Spleen (tissue), 11 donors: ENCODE measurements around the gene RNASEH2B. TPM values are rescaled to one million over a fixed set of nuclear protein-coding genes. Genes with fewer than 3 reads are reported as not detected.

Experiments
- DNase-seq: peaks from one replicate; pipeline ENCODE4 v3.0.0-alpha.2; 2020
- H3K27ac ChIP-seq, 8 donors: fragments of 200-600 bp; sonication (generic) in 7 of 8; 1 replicate in 4 of 8; 2 replicates in 4 of 8; pipeline versions ENCODE4 v1.5.0 to v1.8.0; 2016 to 2021; ENCODE audit warnings: inconsistent platforms in 4 of 8, mild to moderate bottlenecking in 4 of 8, moderate library complexity in 1 of 8
- H3K27me3 ChIP-seq, 7 donors: fragments of 200-600 bp; sonication (generic) in 6 of 7; replicated peaks in 1 of 7; 1 replicate in 4 of 7; 2 replicates in 3 of 7; pipeline versions ENCODE4 v1.5.0 to v1.8.0; 2016 to 2021; ENCODE audit warnings: inconsistent platforms in 3 of 7, mild to moderate bottlenecking in 1 of 7
- H3K36me3 ChIP-seq, 6 donors: fragments of 200-600 bp; sonication (generic) in 5 of 6; 1 replicate in 4 of 6; 2 replicates in 2 of 6; pipeline versions ENCODE4 v1.5.0 to v1.8.0; 2016 to 2021; ENCODE audit warnings: inconsistent platforms in 2 of 6
- H3K4me1 ChIP-seq, 6 donors: fragments of 200-600 bp; sonication (generic) in 5 of 6; 1 replicate in 3 of 6; 2 replicates in 3 of 6; pipeline versions ENCODE4 v1.5.0 to v1.8.0; 2016 to 2021; ENCODE audit warnings: inconsistent platforms in 3 of 6
- H3K4me3 ChIP-seq, 8 donors: fragments of 200-600 bp; sonication (generic) in 7 of 8; 1 replicate in 4 of 8; 2 replicates in 4 of 8; pipeline versions ENCODE4 v1.5.0 to v1.8.0; 2016 to 2021; ENCODE audit warnings: inconsistent platforms in 4 of 8, mild to moderate bottlenecking in 4 of 8, moderate library complexity in 2 of 8
- H3K9me3 ChIP-seq, 8 donors: fragments of 200-600 bp; sonication (generic) in 7 of 8; 1 replicate in 4 of 8; 2 replicates in 4 of 8; pipeline versions ENCODE4 v1.5.0 to v1.8.0; 2016 to 2021; ENCODE audit warnings: inconsistent platforms in 4 of 8
- POLR2A ChIP-seq, 3 donors: fragments of 450-650 bp; IDR thresholded peaks; one replicate each; pipeline ENCODE4 v1.5.1; 2017; ENCODE audit warnings: antibody characterized with exemption in 3 of 3, mild to moderate bottlenecking in 1 of 3
- POLR2AphosphoS5 ChIP-seq, 3 donors: sonication (generic); formaldehyde crosslinking; IDR thresholded peaks; one replicate each; pipeline ENCODE4 v1.5.1; 2017; ENCODE audit warnings: antibody characterized with exemption in 3 of 3
- WGBS, 5 donors: extraction: QIAGEN DNeasy Blood & Tissue Kit in 3 of 5; methylation state at CpG; one replicate each; pipeline versions ENCODE4 v1.1.5 to v1.1.7; 2013 to 2018; 5-methylcytosine and 5-hydroxymethylcytosine counted together
- intact Hi-C: fragments of 100-400 bp; cut with DNase I; formaldehyde crosslinking; loops from one replicate; pipeline ENCODE4 v1.15.0; 2023; ENCODE audit warnings: low total_unique reads
- polyA plus RNA-seq, 3 donors: library from polyadenylated mRNA; stranded (reverse); fragments of 200-250 nt; gene quantifications; one replicate each; pipeline ENCODE4 v1.2.1, GENCODE V29; 2013
- total RNA-seq, 7 donors: library from RNA; depleted of rRNA in 3 of 7; stranded (reverse); fragments of >200 nt in 3 of 7; fragmentation: NEBNext Ultra II Directional in 4 of 7; extraction: Animal tissue kit (Norgen Biotek cat#: 25700) in 4 of 7; gene quantifications; one replicate each; pipeline versions ENCODE4 v1.1.0 to v1.2.1, GENCODE V29; 2016 to 2021
- TF ChIP-seq, protein P1 (sequence below), 11 experiments: fragments of 200-600 bp in 7 of 11; fragments of 450-650 bp in 4 of 11; sonication (generic) in 4 of 11; IDR thresholded peaks in 8 of 11; conservative IDR thresholded peaks in 3 of 11; 1 replicate in 7 of 11; 2 replicates in 4 of 11; pipeline versions ENCODE4 v1.4.0 to v1.8.0; 2016 to 2021; ENCODE audit warnings: antibody characterized with exemption in 11 of 11, inconsistent platforms in 4 of 11, mild to moderate bottlenecking in 1 of 11
- donor health status: healthy with polysubstance abuse.
- donor health status: DM: no; HTN: no; CAD: no; lungs with moderate emphysema.
- donor health status: DM: no; HTN: no; CAD: no.
- donor health status: Bipolar disorder and iron deficiency.
- donor health status: healthy.
- donor health status: DM: no; HTN: no; CAD: no.
- donor health status: DM: yes; HTN: yes; CAD: no.

Gene RNASEH2B
- total and polyA plus RNA-seq, 10 donors = 57.2 to 129 (median 73.7) TPM

- WGBS, 5 donors = 72 to 97% (median 93%) methylated on average over 2 of the region's 2 CpGs
- Histone ChIP-seq H3K4me1 (peaks cover 0 to 10% (median 0%) of the 10 kb centered on the region in 6 donors), H3K9me3 (no peaks in the 10 kb centered on the region), H3K36me3 (peaks cover 0 to 96% (median 38%) of the 10 kb centered on the region in 6 donors), H3K27me3 (no peaks in the 10 kb centered on the region), H3K4me3 (no peak overlapping the region), H3K27ac (no peak overlapping the region)
- intact Hi-C loops = no loop called here
- TF ChIP-seq POLR2A (IDR thresholded peaks at IDR 0.05) (no peak), POLR2AphosphoS5 (IDR thresholded peaks at IDR 0.05) (no peak)
- TF ChIP-seq, protein P1, sequence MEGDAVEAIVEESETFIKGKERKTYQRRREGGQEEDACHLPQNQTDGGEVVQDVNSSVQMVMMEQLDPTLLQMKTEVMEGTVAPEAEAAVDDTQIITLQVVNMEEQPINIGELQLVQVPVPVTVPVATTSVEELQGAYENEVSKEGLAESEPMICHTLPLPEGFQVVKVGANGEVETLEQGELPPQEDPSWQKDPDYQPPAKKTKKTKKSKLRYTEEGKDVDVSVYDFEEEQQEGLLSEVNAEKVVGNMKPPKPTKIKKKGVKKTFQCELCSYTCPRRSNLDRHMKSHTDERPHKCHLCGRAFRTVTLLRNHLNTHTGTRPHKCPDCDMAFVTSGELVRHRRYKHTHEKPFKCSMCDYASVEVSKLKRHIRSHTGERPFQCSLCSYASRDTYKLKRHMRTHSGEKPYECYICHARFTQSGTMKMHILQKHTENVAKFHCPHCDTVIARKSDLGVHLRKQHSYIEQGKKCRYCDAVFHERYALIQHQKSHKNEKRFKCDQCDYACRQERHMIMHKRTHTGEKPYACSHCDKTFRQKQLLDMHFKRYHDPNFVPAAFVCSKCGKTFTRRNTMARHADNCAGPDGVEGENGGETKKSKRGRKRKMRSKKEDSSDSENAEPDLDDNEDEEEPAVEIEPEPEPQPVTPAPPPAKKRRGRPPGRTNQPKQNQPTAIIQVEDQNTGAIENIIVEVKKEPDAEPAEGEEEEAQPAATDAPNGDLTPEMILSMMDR (IDR thresholded peaks at IDR 0.05 in 8 of 11, conservative IDR thresholded peaks at IDR 0.05 in 3 of 11) = no peak
- DNase-seq = no peak
Measured at GRCh38 chr13:50940509-50940908, 30.9 kb downstream of the RNASEH2B start.

DNA sequence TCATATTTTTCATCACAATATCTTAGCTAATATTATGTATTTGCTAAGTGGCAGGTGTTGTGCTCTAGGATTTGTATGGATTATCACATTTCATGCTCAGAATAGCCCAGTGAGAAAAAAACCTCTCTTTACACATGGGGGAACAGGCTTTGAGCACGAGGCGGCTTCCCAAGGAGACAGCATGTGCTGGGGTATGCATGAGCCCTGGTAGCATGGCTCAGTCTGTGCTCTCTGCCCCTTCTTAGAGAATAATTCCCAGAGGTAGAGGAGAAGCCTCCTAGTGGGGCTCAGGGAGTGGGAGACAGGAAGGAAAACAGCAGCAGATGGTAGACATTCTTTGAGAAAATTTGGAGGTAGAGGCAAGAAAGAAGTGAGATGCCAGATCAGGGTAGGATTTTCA is 31.6 kb downstream of the RNASEH2B start:
- Histone ChIP-seq H3K27me3 (no peaks in the 10 kb centered on the region), H3K36me3 (peaks cover 0 to 96% (median 38%) of the 10 kb centered on the region in 6 donors), H3K9me3 (no peaks in the 10 kb centered on the region), H3K4me1 (peaks cover 0 to 10% (median 0%) of the 10 kb centered on the region in 6 donors), H3K4me3 (no peak overlapping the region), H3K27ac (no peak overlapping the region)
- intact Hi-C loops = no loop called here
- no peak for TF ChIP-seq POLR2A (IDR thresholded peaks at IDR 0.05)
- TF ChIP-seq, protein P1 (IDR thresholded peaks at IDR 0.05 in 8 of 11, conservative IDR thresholded peaks at IDR 0.05 in 3 of 11) = no peak
- TF ChIP-seq POLR2AphosphoS5 (IDR thresholded peaks at IDR 0.05) = no peak
- DNase-seq = no peak
- WGBS, 5 donors = 94 to 100% (median 97%) methylated on average over 2 of the region's 2 CpGs

DNA sequence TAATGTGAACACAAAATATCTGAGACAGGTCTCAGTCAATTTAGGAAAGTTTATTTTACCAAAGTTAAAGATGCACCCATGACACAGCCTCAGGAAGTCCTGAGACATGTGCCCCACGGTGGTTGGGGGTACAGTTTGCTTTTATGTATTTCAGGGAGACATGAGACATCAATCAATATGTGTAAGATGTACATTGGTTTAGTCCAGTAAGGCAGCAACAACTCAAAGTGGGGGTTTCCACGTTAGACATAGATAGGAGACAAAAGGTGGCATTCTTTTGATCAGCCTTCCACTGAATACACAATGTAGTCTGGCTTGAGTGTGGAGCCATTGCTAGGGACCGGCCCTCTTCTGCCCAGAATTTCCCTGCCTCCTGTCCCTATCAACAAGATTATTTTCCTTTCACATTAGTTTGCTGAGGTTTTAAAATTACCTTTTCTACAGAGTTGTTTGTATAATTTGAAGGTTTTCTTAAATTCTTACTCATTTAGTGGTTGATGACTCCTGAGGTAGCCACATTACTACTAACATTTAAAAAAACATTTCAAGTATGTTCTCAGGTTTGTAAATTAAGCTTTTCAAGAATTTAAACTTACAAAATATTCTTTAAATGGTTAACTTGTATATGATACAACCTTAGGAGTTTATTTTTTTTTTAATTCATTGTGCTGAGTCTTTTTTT is 33.2 kb downstream of the RNASEH2B start:
- 74 to 85% (median 81%) methylated on average over 3 of the region's 3 CpGs for WGBS, 5 donors
- H3K4me1 ChIP-seq = no peaks in the 10 kb centered on the region

DNA sequence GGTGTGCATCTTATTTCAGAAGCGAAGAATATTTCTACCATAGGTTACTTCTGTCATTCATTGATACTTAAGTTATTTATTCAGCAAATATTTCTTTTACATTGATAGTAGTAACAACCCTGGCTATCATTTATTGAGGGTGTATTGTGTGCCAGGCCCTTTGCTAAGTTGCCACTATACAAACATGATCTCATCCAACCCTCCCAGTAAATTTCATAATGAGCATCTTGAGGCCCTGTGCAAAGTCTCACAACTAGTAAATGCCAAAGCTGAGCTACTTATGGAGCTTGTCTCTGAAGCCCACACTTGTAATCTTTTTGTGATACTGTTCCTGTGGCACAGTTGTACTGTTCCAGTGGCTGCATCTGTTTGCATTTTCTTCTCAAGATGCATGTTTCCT is 36.1 kb downstream of the RNASEH2B start:
- intact Hi-C loops = no loop called here
- TF ChIP-seq POLR2A (IDR thresholded peaks at IDR 0.05) (no peak), POLR2AphosphoS5 (IDR thresholded peaks at IDR 0.05) (no peak)
- TF ChIP-seq, protein P1 (IDR thresholded peaks at IDR 0.05 in 8 of 11, conservative IDR thresholded peaks at IDR 0.05 in 3 of 11) = no peak
- WGBS, 5 donors = 52 to 100% (median 98%) methylated on average over 1 of the region's 1 CpG

More for the DNA sequence above, 33.2 kb downstream of the RNASEH2B start:
- Histone ChIP-seq H3K9me3 (no peaks in the 10 kb centered on the region), H3K36me3 (peaks cover 0 to 94% (median 36%) of the 10 kb centered on the region in 6 donors), H3K4me3 (no peak overlapping the region), H3K27me3 (no peaks in the 10 kb centered on the region), H3K27ac (no peak overlapping the region)
- TF ChIP-seq, protein P1 (IDR thresholded peaks at IDR 0.05 in 8 of 11, conservative IDR thresholded peaks at IDR 0.05 in 3 of 11) = no peak
- no peak for TF ChIP-seq POLR2AphosphoS5 (IDR thresholded peaks at IDR 0.05)
- no peak for TF ChIP-seq POLR2A (IDR thresholded peaks at IDR 0.05)
- intact Hi-C loops = no loop called here
- no peak for DNase-seq

More for the DNA sequence above, 36.1 kb downstream of the RNASEH2B start:
- no peak for DNase-seq
- Histone ChIP-seq H3K27ac (no peak overlapping the region), H3K4me1 (no peaks in the 10 kb centered on the region), H3K27me3 (no peaks in the 10 kb centered on the region), H3K9me3 (no peaks in the 10 kb centered on the region), H3K4me3 (no peak overlapping the region), H3K36me3 (peaks cover 0 to 95% (median 53%) of the 10 kb centered on the region in 6 donors)
